GM21723 (cell line): ENCODE measurements around the gene CATSPERE.
"Not testable (repeated sequence)": the region's sequence is repeated elsewhere in the genome, so short reads cannot be mapped to it uniquely, and the experiment has no call there.

Experiments used
- ATAC-seq: cut with Tn5 transposase; IDR thresholded peaks from one replicate; pipeline ENCODE4 v1.9.1; 2021; ENCODE audit warnings: mild to moderate bottlenecking, moderate library complexity; ENCODE audit not compliant: unreplicated experiment

The CATSPERE gene

DNA sequence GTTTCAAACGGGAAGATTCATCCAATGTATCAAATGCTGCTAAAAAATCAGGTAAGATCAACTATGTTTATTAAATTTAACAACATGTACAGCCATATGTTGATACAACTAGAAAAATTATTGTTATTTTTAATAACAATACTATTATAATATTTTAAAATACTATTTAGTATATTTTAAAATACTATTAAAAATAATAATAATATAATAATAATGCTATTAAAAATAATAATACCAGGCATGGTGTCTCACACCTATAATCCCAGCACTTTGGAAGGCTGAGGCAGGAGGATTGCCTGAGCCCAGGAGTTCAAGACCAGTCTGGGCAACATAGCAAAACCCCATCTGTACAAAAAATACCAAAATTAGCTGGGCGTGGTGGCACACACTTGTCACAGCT, 54.6 kb downstream of the CATSPERE start:
- ATAC-seq, result no peak

GRCh38 chr1:244536316-244536715, 75.2 kb downstream of the CATSPERE start:
- no peak for ATAC-seq

GRCh38 chr1:244545511-244545910, 84.4 kb downstream of the CATSPERE start:
- ATAC-seq, result no peak

- ATAC-seq, result no peak
Measured at GRCh38 chr1:244548558-244549115, 87.6 kb downstream of the CATSPERE start.

DNA sequence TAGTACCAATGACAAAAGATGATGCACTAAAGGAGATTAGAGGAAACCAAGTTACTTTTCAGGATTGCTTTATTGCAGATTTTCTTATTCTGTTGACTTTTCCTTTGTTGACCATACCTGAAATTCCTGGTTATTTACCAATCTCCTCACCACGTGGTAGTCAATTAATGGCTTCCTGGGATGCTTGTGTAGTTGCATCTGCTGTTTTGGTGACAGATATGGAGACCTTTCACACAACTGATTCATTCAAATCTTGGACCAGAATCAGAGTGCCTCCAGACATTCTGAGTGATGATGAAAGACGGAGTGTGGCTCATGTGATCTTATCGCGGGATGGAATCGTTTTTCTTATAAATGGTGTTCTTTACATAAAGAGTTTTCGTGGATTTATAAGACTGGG, 91.3 kb downstream of the CATSPERE start:
- no peak for ATAC-seq

GRCh38 chr1:244556263-244556662, 95.2 kb downstream of the CATSPERE start:
- no peak for ATAC-seq

DNA sequence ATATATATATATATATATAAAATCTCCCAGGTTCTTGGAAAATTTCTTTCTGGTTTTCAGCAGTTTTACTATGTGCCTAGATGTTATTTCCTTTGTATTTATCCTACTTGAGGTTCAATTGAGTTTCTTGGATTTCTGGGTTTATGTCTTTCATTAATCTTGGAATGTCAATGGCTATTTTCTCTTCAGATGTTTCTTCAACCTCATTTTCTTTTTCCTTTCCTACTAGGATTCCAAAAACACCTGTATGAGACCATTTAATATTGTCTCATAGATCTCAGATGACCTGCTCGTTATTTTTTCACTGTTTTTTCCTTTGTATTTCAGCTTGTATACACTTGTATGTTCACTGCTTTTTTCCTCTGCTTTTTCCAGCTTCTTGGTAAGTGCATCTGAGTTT, 96.5 kb downstream of the CATSPERE start:
- no peak for ATAC-seq

GRCh38 chr1:244559561-244559960, 98.5 kb downstream of the CATSPERE start:
- ATAC-seq, result no peak

GRCh38 chr1:244562877-244563276, 101.8 kb downstream of the CATSPERE start:
- ATAC-seq, result not testable (repeated sequence)

DNA sequence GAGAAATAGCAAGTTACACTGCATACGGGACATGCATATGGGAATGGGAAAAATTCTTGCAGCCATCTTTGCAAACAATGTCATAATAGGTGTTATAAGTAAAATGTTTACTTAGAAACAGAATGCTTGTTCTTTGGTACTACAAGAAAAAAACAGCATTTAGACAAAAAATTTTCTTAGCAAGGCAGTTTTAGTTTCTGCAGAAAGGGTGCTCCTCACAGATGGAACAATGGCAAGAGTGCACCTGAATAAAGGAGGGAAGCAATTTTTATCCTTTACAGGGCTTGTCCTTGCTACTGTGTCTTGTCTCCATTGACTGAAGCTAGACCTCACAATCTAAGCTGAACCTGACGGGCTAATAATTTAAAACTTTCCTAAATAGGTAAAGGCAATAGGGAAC, 112.7 kb downstream of the CATSPERE start:
- no peak for ATAC-seq

- no peak for ATAC-seq
Measured at GRCh38 chr1:244576259-244576892, 115.3 kb downstream of the CATSPERE start.

GRCh38 chr1:244578205-244578604, 117.1 kb downstream of the CATSPERE start:
- not testable (repeated sequence) for ATAC-seq

DNA sequence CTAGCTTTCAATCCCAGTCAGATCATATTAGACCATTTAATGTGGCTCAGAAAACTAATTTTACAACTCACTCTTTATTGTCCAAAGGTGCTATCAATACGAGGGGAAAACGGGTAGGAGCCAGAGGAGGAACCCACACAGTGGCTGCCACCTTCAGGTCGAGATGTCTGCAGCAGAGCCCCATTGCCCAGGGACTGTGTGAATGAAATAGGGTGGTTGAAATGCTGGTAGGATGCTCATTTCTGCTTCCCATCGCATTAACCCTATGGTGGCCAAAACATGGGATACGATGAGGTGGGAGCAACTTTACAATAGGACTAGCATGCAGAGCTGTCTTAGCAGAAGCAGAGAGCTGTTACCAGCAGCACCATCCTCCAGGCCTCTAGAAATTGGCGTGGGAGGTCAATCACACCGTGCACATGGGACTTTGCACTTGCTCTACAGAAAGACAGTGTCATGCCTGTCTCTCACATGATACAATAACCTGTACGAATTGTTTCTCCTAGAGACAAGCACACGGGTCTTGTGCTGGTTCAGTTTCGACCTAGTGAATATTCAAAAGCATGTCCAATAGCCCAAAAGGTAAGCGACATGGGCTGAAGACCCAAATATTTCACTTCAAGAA, 122.4 kb downstream of the CATSPERE start:
- no peak for ATAC-seq

- no peak for ATAC-seq
Measured at GRCh38 chr1:244585867-244586266, 124.8 kb downstream of the CATSPERE start.

DNA sequence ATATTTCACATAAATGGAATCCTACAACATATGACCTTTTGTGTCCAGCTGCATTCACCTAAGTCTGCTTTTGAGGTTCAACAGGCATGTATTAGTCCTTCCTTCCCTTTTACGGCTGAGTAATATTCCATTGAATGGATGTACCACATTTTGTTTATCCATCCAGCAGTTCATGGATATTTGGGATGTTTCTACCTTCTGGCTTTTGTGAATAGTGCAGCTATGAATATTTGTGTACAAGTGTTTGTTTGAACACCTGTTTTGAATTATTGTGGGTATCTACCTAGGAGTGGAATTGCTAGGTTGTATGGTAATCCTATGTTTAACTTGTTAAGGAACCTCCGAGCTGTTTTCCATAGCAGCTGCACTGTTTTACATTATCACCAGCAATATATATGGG, 129.6 kb downstream of the CATSPERE start:
- no peak for ATAC-seq

DNA sequence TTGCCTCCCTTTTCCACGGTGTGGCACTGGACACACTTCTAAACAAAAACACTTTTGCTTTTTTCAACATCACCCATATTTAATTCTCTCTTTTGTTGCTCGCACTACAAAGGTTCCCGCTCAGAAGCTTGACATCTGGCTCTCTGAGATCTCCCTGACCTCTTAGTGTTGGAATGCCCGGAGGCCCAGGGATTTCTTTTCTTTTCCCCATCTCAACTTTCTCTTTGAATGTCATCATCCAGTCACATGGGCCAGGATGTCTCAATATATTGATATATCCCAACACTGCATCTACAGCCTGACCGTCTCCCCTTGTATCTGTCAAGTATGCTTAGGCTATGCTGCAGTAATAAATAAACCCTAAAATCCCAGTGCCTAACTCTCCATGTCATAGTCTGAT, 137.5 kb downstream of the CATSPERE start:
- ATAC-seq, result no peak

GRCh38 chr1:244599937-244600350, 138.9 kb downstream of the CATSPERE start:
- ATAC-seq, result peak; percentile 95

GRCh38 chr1:244601336-244601735, 140.3 kb downstream of the CATSPERE start:
- ATAC-seq, result no peak

DNA sequence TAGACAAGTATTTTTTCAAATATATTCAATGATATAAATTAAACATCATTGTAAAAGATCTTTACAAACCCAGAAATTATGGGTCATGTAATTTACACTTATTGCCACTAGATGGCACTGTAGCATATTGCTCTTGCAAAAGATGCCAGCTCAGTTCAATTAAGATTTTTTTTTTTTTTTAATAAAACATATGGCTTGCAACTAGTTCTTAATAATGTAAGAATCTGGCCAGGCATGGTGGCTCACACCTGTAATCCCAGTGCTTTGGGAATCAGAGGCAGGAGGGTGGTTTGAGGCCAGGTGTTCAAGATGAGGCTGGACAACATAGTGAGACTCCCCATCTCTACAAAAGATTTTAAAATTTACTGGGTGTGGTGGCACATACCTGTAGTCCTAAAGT, 142.4 kb downstream of the CATSPERE start:
- no peak for ATAC-seq

GRCh38 chr1:244605835-244606370, 144.8 kb downstream of the CATSPERE start:
- ATAC-seq, result no peak

DNA sequence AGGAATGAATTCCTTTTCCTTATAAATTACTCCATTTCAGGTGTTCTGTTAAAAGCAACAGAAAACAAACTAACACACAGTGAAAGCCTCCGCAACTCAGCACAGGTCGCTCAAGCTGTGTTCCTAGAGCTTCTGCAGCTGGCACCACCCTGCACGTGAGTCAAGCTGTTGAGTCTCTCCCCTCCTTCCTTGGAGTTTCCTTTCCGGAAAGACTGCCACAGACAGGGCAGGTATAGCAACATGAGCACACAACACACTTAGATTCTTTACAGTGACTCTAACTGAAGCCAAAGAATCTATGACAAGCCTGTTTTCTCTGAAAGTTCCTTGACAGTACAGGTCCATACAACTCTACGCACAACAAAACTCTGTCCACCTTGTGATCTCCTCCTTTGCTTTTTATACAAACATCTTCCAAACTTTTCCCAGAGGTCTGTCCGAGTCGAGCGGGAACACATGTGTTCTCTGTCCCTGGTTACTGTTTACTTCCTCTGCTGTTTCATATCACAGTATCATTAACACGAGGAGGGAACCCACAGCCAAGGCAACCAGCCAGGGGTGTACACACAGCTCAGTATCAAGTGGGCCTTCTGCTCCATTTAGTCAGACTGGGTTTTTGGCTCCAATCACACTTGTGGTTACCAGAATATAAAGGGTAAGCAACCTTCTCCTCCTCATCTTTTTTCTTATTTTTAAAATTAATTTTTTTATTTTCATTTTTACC, 153.2 kb downstream of the CATSPERE start:
- ATAC-seq, result no peak

DNA sequence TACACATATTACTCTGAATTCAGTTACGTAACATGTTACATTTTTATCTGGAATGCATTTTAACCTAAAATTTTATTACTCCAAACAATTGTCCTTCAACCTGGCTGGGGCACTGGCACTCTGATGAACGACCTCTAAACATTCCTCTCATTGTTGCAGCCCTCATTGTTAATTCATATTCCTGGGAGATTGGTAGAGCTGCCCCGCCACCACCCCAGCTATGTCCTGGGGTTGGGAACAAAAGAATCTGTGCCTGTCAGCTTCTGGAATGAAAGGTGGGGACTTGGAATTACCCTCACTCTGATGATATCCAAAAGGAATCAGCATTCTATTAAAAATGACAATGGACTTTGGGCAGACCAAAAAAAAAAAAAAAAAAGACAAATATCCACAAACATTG, 153.8 kb downstream of the CATSPERE start:
- no peak for ATAC-seq
